Measurements from ENCODE around the gene SOD1.

DNA sequence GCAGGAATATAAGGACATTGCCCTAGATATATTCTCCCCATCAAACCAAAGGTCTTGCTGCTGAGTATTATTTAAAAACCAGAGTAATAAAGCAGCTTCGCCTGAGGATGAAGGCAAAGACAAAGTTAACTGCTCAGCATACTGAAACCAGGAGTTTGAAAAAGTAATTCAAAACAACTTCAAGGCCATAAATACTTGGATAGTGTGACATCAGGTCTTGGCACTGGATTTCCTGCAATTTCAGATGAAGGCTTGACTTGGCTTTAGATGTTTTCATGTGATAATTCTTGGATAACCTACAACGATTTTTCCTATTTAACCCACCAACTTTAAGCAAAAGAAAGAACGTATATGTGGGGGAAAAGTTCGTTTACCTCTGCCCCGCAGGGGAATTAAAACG is 10.6 kb downstream of the SOD1 start:
- TF ChIP-seq, protein P1, sequence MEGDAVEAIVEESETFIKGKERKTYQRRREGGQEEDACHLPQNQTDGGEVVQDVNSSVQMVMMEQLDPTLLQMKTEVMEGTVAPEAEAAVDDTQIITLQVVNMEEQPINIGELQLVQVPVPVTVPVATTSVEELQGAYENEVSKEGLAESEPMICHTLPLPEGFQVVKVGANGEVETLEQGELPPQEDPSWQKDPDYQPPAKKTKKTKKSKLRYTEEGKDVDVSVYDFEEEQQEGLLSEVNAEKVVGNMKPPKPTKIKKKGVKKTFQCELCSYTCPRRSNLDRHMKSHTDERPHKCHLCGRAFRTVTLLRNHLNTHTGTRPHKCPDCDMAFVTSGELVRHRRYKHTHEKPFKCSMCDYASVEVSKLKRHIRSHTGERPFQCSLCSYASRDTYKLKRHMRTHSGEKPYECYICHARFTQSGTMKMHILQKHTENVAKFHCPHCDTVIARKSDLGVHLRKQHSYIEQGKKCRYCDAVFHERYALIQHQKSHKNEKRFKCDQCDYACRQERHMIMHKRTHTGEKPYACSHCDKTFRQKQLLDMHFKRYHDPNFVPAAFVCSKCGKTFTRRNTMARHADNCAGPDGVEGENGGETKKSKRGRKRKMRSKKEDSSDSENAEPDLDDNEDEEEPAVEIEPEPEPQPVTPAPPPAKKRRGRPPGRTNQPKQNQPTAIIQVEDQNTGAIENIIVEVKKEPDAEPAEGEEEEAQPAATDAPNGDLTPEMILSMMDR (IDR thresholded peaks at IDR 0.05; ENCODE audit: control extremely low read depth in 1 of 3, insufficient read depth in 1 of 3, low read depth in 1 of 3, low read length in 3 of 3), result no peak
- TF ChIP-seq SP1 (IDR thresholded peaks at IDR 0.05; ENCODE audit: low read depth, low read length) (no peak), POLR2A (IDR thresholded peaks at IDR 0.05; ENCODE audit: control extremely low read depth in 1 of 2, low read depth in 2 of 2, low read length in 2 of 2) (no peak), JUN (IDR thresholded peaks at IDR 0.05; ENCODE audit: low read depth, low read length) (no peak), EGR1 (IDR thresholded peaks at IDR 0.05; ENCODE audit: borderline replicate concordance, low read depth, low read length) (no peak)
- TF ChIP-seq, protein P2, sequence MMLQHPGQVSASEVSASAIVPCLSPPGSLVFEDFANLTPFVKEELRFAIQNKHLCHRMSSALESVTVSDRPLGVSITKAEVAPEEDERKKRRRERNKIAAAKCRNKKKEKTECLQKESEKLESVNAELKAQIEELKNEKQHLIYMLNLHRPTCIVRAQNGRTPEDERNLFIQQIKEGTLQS (IDR thresholded peaks at IDR 0.05; ENCODE audit: insufficient read depth, low read depth, low read length), result no peak
- TF ChIP-seq, protein P3, sequence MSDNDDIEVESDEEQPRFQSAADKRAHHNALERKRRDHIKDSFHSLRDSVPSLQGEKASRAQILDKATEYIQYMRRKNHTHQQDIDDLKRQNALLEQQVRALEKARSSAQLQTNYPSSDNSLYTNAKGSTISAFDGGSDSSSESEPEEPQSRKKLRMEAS (IDR thresholded peaks at IDR 0.05), result no peak
